HepG2 (cell line): Measurements from ENCODE around the gene TH. TPM values are rescaled to one million over a fixed set of nuclear protein-coding genes. Genes with fewer than 3 reads are reported as not detected.

Source experiments
- ARNTL ChIP-seq: sonication (generic); formaldehyde crosslinking; IDR thresholded peaks from 2 replicates; pipeline ENCODE4 v1.4.0; 2020; ENCODE audit warnings: mild to moderate bottlenecking, missing genetic modification reagents
- ATF4 ChIP-seq, 2 experiments: fragments of 450-650 bp in 1 of 2; sonication (generic) in 1 of 2; formaldehyde crosslinking; IDR thresholded peaks; 2 replicates each; pipeline versions ENCODE4 v1.5.0 to v1.8.0; 2020 to 2022; ENCODE audit warnings: mild to moderate bottlenecking in 1 of 2, missing genetic modification reagents in 1 of 2
- DMAP1 ChIP-seq: IDR thresholded peaks from 2 replicates; pipeline ENCODE4 v1.6.1; 2016
- DR1 ChIP-seq: sonication (generic); formaldehyde crosslinking; IDR thresholded peaks from 2 replicates; pipeline ENCODE4 v1.8.0; 2021; ENCODE audit warnings: mild to moderate bottlenecking, missing genetic modification reagents, inconsistent platforms
- MAFG ChIP-seq: sonication (generic); formaldehyde crosslinking; IDR thresholded peaks from 2 replicates; pipeline ENCODE4 v1.5.1; 2020; ENCODE audit warnings: mild to moderate bottlenecking, missing genetic modification reagents
- TARDBP ChIP-seq: sonication (generic); formaldehyde crosslinking; IDR thresholded peaks from 2 replicates; pipeline ENCODE4 v1.8.0; 2022; ENCODE audit warnings: mild to moderate bottlenecking, missing genetic modification reagents
- ZFP91 ChIP-seq: sonication (generic); formaldehyde crosslinking; IDR thresholded peaks from 2 replicates; pipeline ENCODE4 v1.9.0; 2022; ENCODE audit warnings: missing genetic modification reagents, mild to moderate bottlenecking, borderline replicate concordance
- ZHX1 ChIP-seq: sonication (generic); formaldehyde crosslinking; IDR thresholded peaks from 2 replicates; pipeline ENCODE4 v1.8.1; 2022; ENCODE audit warnings: low read depth, mild to moderate bottlenecking, missing genetic modification reagents
- ZNF224 ChIP-seq: sonication (generic); formaldehyde crosslinking; IDR thresholded peaks from 2 replicates; pipeline ENCODE4 v1.5.0; 2020; ENCODE audit warnings: mild to moderate bottlenecking, missing genetic modification reagents
- ZNF318 ChIP-seq: sonication (generic); formaldehyde crosslinking; IDR thresholded peaks from 2 replicates; pipeline ENCODE4 v1.4.0; 2020; ENCODE audit warnings: mild to moderate bottlenecking, missing genetic modification reagents
- ZNF331 ChIP-seq: sonication (generic); formaldehyde crosslinking; IDR thresholded peaks from 2 replicates; pipeline ENCODE4 v1.4.0; 2020; ENCODE audit warnings: missing genetic modification reagents
- ZNF414 ChIP-seq: sonication (generic); formaldehyde crosslinking; IDR thresholded peaks from 2 replicates; pipeline ENCODE4 v1.5.0; 2020; ENCODE audit warnings: missing genetic modification reagents
- ZNF644 ChIP-seq: IDR thresholded peaks from 2 replicates; pipeline ENCODE4 v1.6.1; 2016; ENCODE audit warnings: low read depth
- polyA plus RNA-seq, 8 experiments: library from polyadenylated mRNA; depleted of rRNA in 3 of 8; stranded (reverse) in 7 of 8; unstranded in 1 of 8; fragments of >200 nt; fragmentation: Illumina TruSeq in 4 of 8; extraction: Trizol in 4 of 8; gene quantifications; 2 replicates each; pipeline versions ENCODE4 v1.2.1 to v1.2.3, GENCODE V29; 2011 to 2016; ENCODE audit warnings: low read depth in 4 of 8, missing spikeins in 1 of 8, mixed read lengths in 1 of 8; ENCODE audit not compliant: insufficient read depth in 1 of 8
- total RNA-seq, 5 experiments: library from RNA; depleted of rRNA; stranded (reverse); fragments of >200 nt; fragmentation: Illumina TruSeq; extraction: Trizol; gene quantifications; 2 replicates each; pipeline ENCODE4 v1.2.3, GENCODE V29; 2016; ENCODE audit warnings: low read depth in 1 of 5

The TH gene
- total and polyA plus RNA-seq, 2 of the 13 experiments (the other 11 are each of a cell fraction or from before 2014, with no cell fraction given) = 0.36 TPM; not detected in 1

- TF ChIP-seq ZHX1 (CRISPR knock-in tag) = peak; percentile 83
- TF ChIP-seq ZNF224 (CRISPR knock-in tag) = peak; percentile 85; the same call in 1 of the 2 replicates
- TF ChIP-seq MAFG (CRISPR knock-in tag) = no peak
- TF ChIP-seq ZNF414 = 0 out of 2 replicates have a peak, but pooled peaks have one; percentile 21
- no peak for TF ChIP-seq ARNTL (CRISPR knock-in tag)
- TF ChIP-seq ZNF318 = no peak
- peak; percentile 71 for TF ChIP-seq TARDBP
- TF ChIP-seq ZNF644 (CRISPR knock-in tag) = no peak
- TF ChIP-seq ZNF331 = 0 out of 2 replicates have a peak, but pooled peaks have one; percentile 19
- TF ChIP-seq DMAP1 (CRISPR knock-in tag) = no peak
- TF ChIP-seq DR1 (CRISPR knock-in tag) = no peak
- peak; percentile 16 for TF ChIP-seq ZFP91
- peak in 1 of 2 experiments; percentile 59; a peak in 1 of 4 replicates for TF ChIP-seq ATF4 (CRISPR knock-in tag; IDR thresholded peaks at IDR 0.05)
Measured at GRCh38 chr11:2129699-2130366, 41.8 kb downstream of the TH start (continued).
